ENCODE data around the gene ATP1B3. TPM values are rescaled to one million over a fixed set of nuclear protein-coding genes. Genes with fewer than 3 reads are reported as not detected.

Gene ATP1B3
- total and polyA plus RNA-seq, 4 donors = 6.8 to 30.2 (median 11.3) TPM

- no peak for TF ChIP-seq JUND (IDR thresholded peaks at IDR 0.05)
- no peak for TF ChIP-seq TAF1 (conservative IDR thresholded peaks at IDR 0.05)
- TF ChIP-seq REST (IDR thresholded peaks at IDR 0.05) = no peak
- TF ChIP-seq RAD21 (IDR thresholded peaks at IDR 0.05) = no peak
- no peak for TF ChIP-seq GABPA (IDR thresholded peaks at IDR 0.05 in 1 of 2, conservative IDR thresholded peaks at IDR 0.05 in 1 of 2)
- no peak for TF ChIP-seq NR2F2 (IDR thresholded peaks at IDR 0.05)
- TF ChIP-seq HNF4A (conservative IDR thresholded peaks at IDR 0.05) = no peak
- no peak for TF ChIP-seq YY1 (IDR thresholded peaks at IDR 0.05)
- TF ChIP-seq FOXA1 (IDR thresholded peaks at IDR 0.05) = no peak
- TF ChIP-seq MAX (IDR thresholded peaks at IDR 0.05) = no peak
- no peak for TF ChIP-seq ATF3 (IDR thresholded peaks at IDR 0.05)
- TF ChIP-seq FOXA2 (IDR thresholded peaks at IDR 0.05) = no peak
- no peak for TF ChIP-seq CTCF (IDR thresholded peaks at IDR 0.05; ENCODE audit: low read depth, low read length, missing input control)
- no peak for TF ChIP-seq SP1 (IDR thresholded peaks at IDR 0.05)
- TF ChIP-seq HNF4G (IDR thresholded peaks at IDR 0.05) = no peak
- no peak for TF ChIP-seq RXRA (IDR thresholded peaks at IDR 0.05)
- TF ChIP-seq ZBTB33 (IDR thresholded peaks at IDR 0.05) = no peak
- TF ChIP-seq EGR1 (IDR thresholded peaks at IDR 0.05; ENCODE audit: low read depth in 2 of 2) = no peak
- no peaks in the 10 kb centered on the region for H3K4me1 ChIP-seq (ENCODE audit: control insufficient read depth in 4 of 4, insufficient read depth in 4 of 4, low read length in 3 of 4)
- no peak overlapping the region for H3K9ac ChIP-seq (ENCODE audit: low read depth in 1 of 2, low read length in 2 of 2)
- no peaks in the 10 kb centered on the region for H3K36me3 ChIP-seq (ENCODE audit: control insufficient read depth in 4 of 4, insufficient read depth in 3 of 4, low read depth in 1 of 4, low read length in 3 of 4)
- no peaks in the 10 kb centered on the region for H3K9me3 ChIP-seq (ENCODE audit: control insufficient read depth in 4 of 4, low read length in 3 of 4)
- H3K27ac ChIP-seq (ENCODE audit: low read depth in 1 of 2, low read length in 2 of 2) = no peak overlapping the region
- H3K4me3 ChIP-seq (ENCODE audit: low read depth in 1 of 3, low read length in 3 of 3) = no peak overlapping the region
- WGBS = 91% methylated on average over 5 of the region's 5 CpGs
- no peak for DNase-seq (ENCODE audit: low spot score)
- no peaks in the 10 kb centered on the region for H3K27me3 ChIP-seq (ENCODE audit: control insufficient read depth in 4 of 4, insufficient read depth in 4 of 4, low read length in 3 of 4)
Observed at GRCh38 chr3:141845407-141846049, 30.9 kb upstream of the ATP1B3 start.

Data from liver (tissue), 9 donors.